GM18873 (cell line): ENCODE measurements around the gene PTPRG.

Source experiments
- ATAC-seq: cut with Tn5 transposase; IDR thresholded peaks from one replicate; pipeline ENCODE4 v1.9.1; 2021; ENCODE audit warnings: mild to moderate bottlenecking, moderate library complexity, moderate number of reproducible peaks; ENCODE audit not compliant: unreplicated experiment, low FRiP score

Gene PTPRG

GRCh38 chr3:62214850-62215249, 653.5 kb downstream of the PTPRG start:
- ATAC-seq = no peak

- no peak for ATAC-seq
Observed at GRCh38 chr3:62220616-62221015, 659.2 kb downstream of the PTPRG start.

GRCh38 chr3:62225051-62225450, 663.7 kb downstream of the PTPRG start:
- no peak for ATAC-seq

- ATAC-seq = no peak
Observed at GRCh38 chr3:62226601-62227339, 665.4 kb downstream of the PTPRG start.

GRCh38 chr3:62228467-62228866, 667.1 kb downstream of the PTPRG start:
- ATAC-seq = no peak

- ATAC-seq = no peak
Observed at GRCh38 chr3:62229211-62229610, 667.8 kb downstream of the PTPRG start.

GRCh38 chr3:62229908-62230307, 668.5 kb downstream of the PTPRG start:
- no peak for ATAC-seq

GRCh38 chr3:62233065-62233464, 671.7 kb downstream of the PTPRG start:
- no peak for ATAC-seq

- no peak for ATAC-seq
Observed at GRCh38 chr3:62236016-62236415, 674.6 kb downstream of the PTPRG start.

GRCh38 chr3:62237286-62237948, 676.0 kb downstream of the PTPRG start:
- no peak for ATAC-seq

- no peak for ATAC-seq
Observed at GRCh38 chr3:62238003-62238402, 676.6 kb downstream of the PTPRG start.

- ATAC-seq = no peak
Observed at GRCh38 chr3:62238431-62238830, 677.1 kb downstream of the PTPRG start.

- no peak for ATAC-seq
Observed at GRCh38 chr3:62241279-62241678, 679.9 kb downstream of the PTPRG start.

GRCh38 chr3:62242831-62243509, 681.6 kb downstream of the PTPRG start:
- no peak for ATAC-seq

- ATAC-seq = no peak
Observed at GRCh38 chr3:62246094-62246493, 684.7 kb downstream of the PTPRG start.

- ATAC-seq = no peak
Observed at GRCh38 chr3:62246985-62247384, 685.6 kb downstream of the PTPRG start.

GRCh38 chr3:62248734-62249483, 687.5 kb downstream of the PTPRG start:
- no peak for ATAC-seq

GRCh38 chr3:62249484-62249776, 688.1 kb downstream of the PTPRG start:
- ATAC-seq = no peak

- ATAC-seq = no peak
Observed at GRCh38 chr3:62249855-62250543, 688.6 kb downstream of the PTPRG start.

GRCh38 chr3:62252438-62253157, 691.2 kb downstream of the PTPRG start:
- no peak for ATAC-seq
